Measurements from ENCODE around the gene CTBS.

The CTBS gene

GRCh38 chr1:84573967-84574842, at the start of gene CTBS:
CTBS (minus strand) TSS chr1:84574440; CDS start chr1:84574415, 25 bp downstream.
- Histone ChIP-seq H3K27ac (ENCODE audit: low read depth, low read length) (peak within 1 kb of the TSS; percentile 97), H3K4me3 (ENCODE audit: low read depth, low read length) (peak within 1 kb of the TSS; percentile 65), H3K9ac (ENCODE audit: low read depth, low read length) (peak within 1 kb of the TSS; percentile 74), H3K9me3 (ENCODE audit: control insufficient read depth, insufficient read depth, low read length) (no peaks in the 10 kb centered on the region), H3K4me1 (ENCODE audit: control insufficient read depth, insufficient read depth, low read length) (peaks cover 30% of the 10 kb centered on the region), H3K27me3 (ENCODE audit: control insufficient read depth, insufficient read depth, low read length) (peaks cover 7% of the 10 kb centered on the region), H3K36me3 (ENCODE audit: control insufficient read depth, insufficient read depth, low read length) (no peaks in the 10 kb centered on the region)

DNA sequence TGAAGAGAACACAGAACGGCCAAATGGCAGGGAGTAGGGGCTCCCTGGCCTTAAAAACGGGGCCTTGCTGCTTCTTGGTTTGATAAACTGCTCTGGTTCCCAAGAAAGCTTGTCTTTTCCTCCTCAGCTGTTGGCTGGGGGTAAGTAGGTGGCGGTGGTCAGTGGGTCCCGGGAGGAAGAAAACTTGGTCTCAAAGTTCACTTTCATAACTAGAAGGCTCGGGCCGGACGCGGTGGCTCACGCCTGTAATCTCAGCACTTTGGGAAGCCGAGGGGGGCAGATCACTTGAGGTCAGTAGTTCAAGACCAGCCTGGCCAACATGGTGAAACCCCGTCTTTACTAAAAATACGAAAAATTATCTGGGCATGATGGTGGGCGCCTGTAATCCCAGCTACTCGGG, 47.3 kb upstream of the CTBS start:
- Histone ChIP-seq H3K27me3 (ENCODE audit: control insufficient read depth, insufficient read depth, low read length) (no peaks in the 10 kb centered on the region), H3K9ac (ENCODE audit: low read depth, low read length) (no peak overlapping the region), H3K36me3 (ENCODE audit: control insufficient read depth, insufficient read depth, low read length) (no peaks in the 10 kb centered on the region), H3K4me3 (ENCODE audit: low read depth, low read length) (no peak overlapping the region), H3K27ac (ENCODE audit: low read depth, low read length) (no peak overlapping the region), H3K4me1 (ENCODE audit: control insufficient read depth, insufficient read depth, low read length) (no peaks in the 10 kb centered on the region), H3K9me3 (ENCODE audit: control insufficient read depth, insufficient read depth, low read length) (no peaks in the 10 kb centered on the region)

GRCh38 chr1:84620720-84621313, 46.6 kb upstream of the CTBS start:
- Histone ChIP-seq H3K27me3 (ENCODE audit: control insufficient read depth, insufficient read depth, low read length) (no peaks in the 10 kb centered on the region), H3K4me3 (ENCODE audit: low read depth, low read length) (peak overlapping the region; percentile 76), H3K27ac (ENCODE audit: low read depth, low read length) (peak overlapping the region; percentile 61), H3K9me3 (ENCODE audit: control insufficient read depth, insufficient read depth, low read length) (no peaks in the 10 kb centered on the region), H3K36me3 (ENCODE audit: control insufficient read depth, insufficient read depth, low read length) (no peaks in the 10 kb centered on the region), H3K4me1 (ENCODE audit: control insufficient read depth, insufficient read depth, low read length) (no peaks in the 10 kb centered on the region), H3K9ac (ENCODE audit: low read depth, low read length) (peak overlapping the region; percentile 79)

GRCh38 chr1:84619383-84620102, 45.3 kb upstream of the CTBS start:
- Histone ChIP-seq H3K4me1 (ENCODE audit: control insufficient read depth, insufficient read depth, low read length) (no peaks in the 10 kb centered on the region), H3K9ac (ENCODE audit: low read depth, low read length) (no peak overlapping the region), H3K27ac (ENCODE audit: low read depth, low read length) (no peak overlapping the region)

GRCh38 chr1:84617349-84617748, 43.1 kb upstream of the CTBS start:
- Histone ChIP-seq H3K36me3 (ENCODE audit: control insufficient read depth, insufficient read depth, low read length) (no peaks in the 10 kb centered on the region), H3K4me1 (ENCODE audit: control insufficient read depth, insufficient read depth, low read length) (no peaks in the 10 kb centered on the region), H3K27ac (ENCODE audit: low read depth, low read length) (no peak overlapping the region), H3K27me3 (ENCODE audit: control insufficient read depth, insufficient read depth, low read length) (no peaks in the 10 kb centered on the region), H3K9ac (ENCODE audit: low read depth, low read length) (no peak overlapping the region), H3K4me3 (ENCODE audit: low read depth, low read length) (no peak overlapping the region), H3K9me3 (ENCODE audit: control insufficient read depth, insufficient read depth, low read length) (peaks cover 12% of the 10 kb centered on the region; the same call in 1 of the 2 replicates)

More at GRCh38 chr1:84619383-84620102, 45.3 kb upstream of the CTBS start:
- H3K9me3 ChIP-seq (ENCODE audit: control insufficient read depth, insufficient read depth, low read length) = peaks cover 1% of the 10 kb centered on the region; the same call in 1 of the 2 replicates
- no peaks in the 10 kb centered on the region for H3K27me3 ChIP-seq (ENCODE audit: control insufficient read depth, insufficient read depth, low read length)
- no peaks in the 10 kb centered on the region for H3K36me3 ChIP-seq (ENCODE audit: control insufficient read depth, insufficient read depth, low read length)
- H3K4me3 ChIP-seq (ENCODE audit: low read depth, low read length) = no peak overlapping the region

DNA sequence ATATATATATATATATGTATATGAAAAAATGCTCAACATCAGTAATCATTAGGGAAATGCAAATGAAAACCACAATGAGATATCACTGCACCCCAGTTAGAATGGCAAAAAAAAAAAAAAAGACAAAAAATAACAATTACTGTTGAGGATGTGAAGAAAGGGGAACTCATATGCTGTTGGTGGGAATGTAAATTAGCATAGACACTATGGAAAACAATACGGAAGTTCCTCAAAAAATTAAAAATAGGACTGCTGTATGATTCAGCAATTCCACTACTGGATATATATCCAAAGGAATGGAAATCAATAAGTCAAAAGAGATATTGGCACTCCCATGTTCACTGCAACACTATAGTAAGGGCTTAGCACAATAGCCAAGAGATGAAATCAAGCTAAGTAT, 41.5 kb upstream of the CTBS start:
- no peaks in the 10 kb centered on the region for H3K27me3 ChIP-seq (ENCODE audit: control insufficient read depth, insufficient read depth, low read length)
- H3K4me1 ChIP-seq (ENCODE audit: control insufficient read depth, insufficient read depth, low read length) = peaks cover 9% of the 10 kb centered on the region; the same call in 1 of the 2 replicates
- H3K27ac ChIP-seq (ENCODE audit: low read depth, low read length) = no peak overlapping the region
- H3K4me3 ChIP-seq (ENCODE audit: low read depth, low read length) = no peak overlapping the region
- no peak overlapping the region for H3K9ac ChIP-seq (ENCODE audit: low read depth, low read length)
- H3K36me3 ChIP-seq (ENCODE audit: control insufficient read depth, insufficient read depth, low read length) = no peaks in the 10 kb centered on the region
- H3K9me3 ChIP-seq (ENCODE audit: control insufficient read depth, insufficient read depth, low read length) = peaks cover 12% of the 10 kb centered on the region; the same call in 1 of the 2 replicates

- no peaks in the 10 kb centered on the region for H3K36me3 ChIP-seq (ENCODE audit: control insufficient read depth, insufficient read depth, low read length)
- peaks cover 9% of the 10 kb centered on the region; the same call in 1 of the 2 replicates for H3K4me1 ChIP-seq (ENCODE audit: control insufficient read depth, insufficient read depth, low read length)
- no peak overlapping the region for H3K4me3 ChIP-seq (ENCODE audit: low read depth, low read length)
- H3K9ac ChIP-seq (ENCODE audit: low read depth, low read length) = no peak overlapping the region
- no peaks in the 10 kb centered on the region for H3K27me3 ChIP-seq (ENCODE audit: control insufficient read depth, insufficient read depth, low read length)
- no peak overlapping the region for H3K27ac ChIP-seq (ENCODE audit: low read depth, low read length)
- H3K9me3 ChIP-seq (ENCODE audit: control insufficient read depth, insufficient read depth, low read length) = peaks cover 12% of the 10 kb centered on the region; the same call in 1 of the 2 replicates
Observed at GRCh38 chr1:84613887-84614286, 39.6 kb upstream of the CTBS start.

DNA sequence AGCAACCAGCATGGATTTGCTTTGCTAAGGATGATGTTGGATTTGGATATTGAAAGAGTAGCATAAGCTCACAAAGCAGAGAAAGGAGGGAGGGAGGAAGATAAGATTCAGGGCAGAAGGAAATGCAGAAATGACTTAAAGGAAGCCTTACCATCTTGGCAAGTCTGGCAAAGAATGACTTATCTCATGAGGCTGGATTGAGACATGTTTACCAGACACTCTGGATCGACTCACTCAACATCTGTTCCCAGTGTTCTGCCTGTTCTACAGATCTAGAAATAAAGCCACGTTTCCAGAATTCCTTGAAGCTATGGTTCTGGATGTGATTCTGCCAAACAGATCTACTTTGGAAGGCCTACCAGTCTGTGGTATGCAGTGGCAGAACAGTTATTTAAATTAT, 38.8 kb upstream of the CTBS start:
- Histone ChIP-seq H3K27ac (ENCODE audit: low read depth, low read length) (no peak overlapping the region), H3K9me3 (ENCODE audit: control insufficient read depth, insufficient read depth, low read length) (peaks cover 12% of the 10 kb centered on the region; the same call in 1 of the 2 replicates), H3K4me1 (ENCODE audit: control insufficient read depth, insufficient read depth, low read length) (peaks cover 9% of the 10 kb centered on the region; the same call in 1 of the 2 replicates), H3K36me3 (ENCODE audit: control insufficient read depth, insufficient read depth, low read length) (no peaks in the 10 kb centered on the region), H3K9ac (ENCODE audit: low read depth, low read length) (no peak overlapping the region), H3K4me3 (ENCODE audit: low read depth, low read length) (no peak overlapping the region), H3K27me3 (ENCODE audit: control insufficient read depth, insufficient read depth, low read length) (no peaks in the 10 kb centered on the region)

GRCh38 chr1:84611796-84612195, 37.6 kb upstream of the CTBS start:
- Histone ChIP-seq H3K4me3 (ENCODE audit: low read depth, low read length) (no peak overlapping the region), H3K9ac (ENCODE audit: low read depth, low read length) (no peak overlapping the region), H3K36me3 (ENCODE audit: control insufficient read depth, insufficient read depth, low read length) (no peaks in the 10 kb centered on the region), H3K27me3 (ENCODE audit: control insufficient read depth, insufficient read depth, low read length) (no peaks in the 10 kb centered on the region), H3K27ac (ENCODE audit: low read depth, low read length) (peak overlapping the region; percentile 72), H3K4me1 (ENCODE audit: control insufficient read depth, insufficient read depth, low read length) (peaks cover 9% of the 10 kb centered on the region; the same call in 1 of the 2 replicates), H3K9me3 (ENCODE audit: control insufficient read depth, insufficient read depth, low read length) (peaks cover 12% of the 10 kb centered on the region; the same call in 1 of the 2 replicates)

DNA sequence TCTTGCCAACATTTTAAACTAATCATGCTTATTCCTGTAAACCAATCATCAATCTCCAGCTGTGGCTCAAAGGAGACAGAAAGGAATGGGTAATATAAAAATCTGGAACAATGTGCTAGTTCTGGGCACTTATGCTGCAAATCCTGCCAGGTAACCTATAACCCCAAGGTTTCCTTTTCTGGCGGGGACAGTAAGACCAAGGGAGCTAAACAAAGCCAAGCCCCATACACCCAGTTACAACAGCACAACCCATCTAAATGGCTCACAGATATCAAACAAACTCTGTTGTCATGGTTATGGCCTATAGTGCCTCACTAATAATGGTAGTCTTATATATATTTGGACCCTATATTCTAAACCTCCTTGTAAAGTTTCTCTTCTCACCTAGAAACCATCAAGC, 36.9 kb upstream of the CTBS start:
- Histone ChIP-seq H3K9me3 (ENCODE audit: control insufficient read depth, insufficient read depth, low read length) (peaks cover 18% of the 10 kb centered on the region), H3K36me3 (ENCODE audit: control insufficient read depth, insufficient read depth, low read length) (no peaks in the 10 kb centered on the region), H3K9ac (ENCODE audit: low read depth, low read length) (no peak overlapping the region), H3K4me3 (ENCODE audit: low read depth, low read length) (no peak overlapping the region), H3K4me1 (ENCODE audit: control insufficient read depth, insufficient read depth, low read length) (peaks cover 9% of the 10 kb centered on the region; the same call in 1 of the 2 replicates), H3K27me3 (ENCODE audit: control insufficient read depth, insufficient read depth, low read length) (no peaks in the 10 kb centered on the region), H3K27ac (ENCODE audit: low read depth, low read length) (peak overlapping the region; percentile 72)

Measured in HUES48 (cell line).